Stimulated activated CD4-positive, alpha-beta T cell treated with anti-CD3 and anti-CD28 coated beads, TNF-alpha, amount 100 ng/mL, for 24 hours (primary cell): ENCODE data around the gene RPS6KA5.

Experiments used
- DNase-seq, 3 experiments: peaks; one replicate each; pipeline ENCODE4 v3.0.0-alpha.2; 2020; ENCODE audit warnings: low read depth in 3 of 3

RPS6KA5 gene

DNA sequence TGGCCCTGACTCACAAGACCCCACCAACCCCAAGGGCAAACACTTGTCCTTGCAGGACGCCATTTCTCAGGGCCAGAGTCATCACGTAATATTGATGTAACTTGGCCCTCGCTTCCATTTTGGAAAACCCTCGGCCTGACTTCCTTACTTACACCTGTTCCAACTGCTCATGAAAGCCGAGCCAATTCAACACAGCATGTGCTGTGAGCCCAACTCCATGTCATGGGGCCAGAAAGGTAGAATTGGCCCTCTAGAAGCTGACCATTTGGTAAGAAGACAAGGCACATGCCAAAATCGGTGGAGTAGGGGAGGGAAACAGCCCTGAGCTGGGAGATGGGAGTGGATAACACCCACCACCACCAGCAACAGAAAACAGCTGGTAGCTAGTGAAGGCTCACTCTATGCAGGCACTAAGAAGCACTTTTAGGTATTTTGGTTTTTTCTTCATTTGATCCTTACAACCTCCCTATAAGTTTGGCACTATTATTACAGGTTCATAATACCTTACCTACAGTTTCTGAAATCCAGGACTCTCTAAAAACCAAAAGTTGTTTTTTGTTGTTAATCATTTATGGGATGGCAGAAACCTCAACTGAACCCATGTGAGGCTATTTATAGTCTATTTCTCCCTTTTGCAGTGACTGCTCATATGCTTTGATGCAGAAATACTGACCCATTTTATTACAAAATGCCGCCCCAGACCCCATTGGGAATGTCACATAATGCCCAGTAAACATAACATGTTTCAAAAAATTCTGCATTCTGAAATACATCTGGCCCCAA lies 250.7 kb downstream of the RPS6KA5 start:
- no peak for DNase-seq

DNA sequence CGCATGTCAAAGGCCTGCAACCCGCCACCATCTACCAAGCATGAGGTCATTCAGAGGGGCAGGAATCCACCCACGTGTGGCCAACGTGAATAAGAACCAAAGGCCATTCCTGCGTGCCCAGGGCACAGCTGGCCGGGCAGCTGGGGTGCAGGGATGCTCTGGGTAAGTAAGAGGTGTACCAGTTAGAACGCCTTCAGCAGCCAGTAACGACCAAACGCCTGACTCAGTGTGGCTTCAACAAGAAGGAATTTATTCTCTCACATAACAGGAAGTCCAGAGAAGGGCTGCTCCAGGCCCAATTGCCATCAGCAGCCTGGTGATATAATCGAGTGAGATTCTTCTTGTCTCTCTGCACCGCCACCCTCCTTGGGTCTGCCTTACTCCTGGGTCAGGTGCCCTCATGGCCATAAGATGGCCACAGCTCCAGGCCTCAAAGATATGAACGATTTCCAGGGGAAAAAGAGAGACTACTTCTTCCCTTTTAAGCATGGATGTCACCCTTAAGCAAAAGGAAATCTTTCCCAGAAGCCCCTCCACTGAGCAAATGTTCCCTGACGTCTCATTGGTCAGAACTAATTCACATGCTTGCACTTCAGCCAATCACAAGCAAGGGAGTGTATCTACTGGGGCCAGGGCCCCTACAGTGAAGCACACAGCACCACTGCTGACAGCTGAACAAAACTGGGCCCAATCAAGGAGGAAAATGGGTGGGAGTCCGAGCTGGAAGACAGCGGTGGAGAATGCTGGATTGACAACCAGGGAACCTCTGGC lies 251.5 kb downstream of the RPS6KA5 start:
- DNase-seq, result no peak

DNA sequence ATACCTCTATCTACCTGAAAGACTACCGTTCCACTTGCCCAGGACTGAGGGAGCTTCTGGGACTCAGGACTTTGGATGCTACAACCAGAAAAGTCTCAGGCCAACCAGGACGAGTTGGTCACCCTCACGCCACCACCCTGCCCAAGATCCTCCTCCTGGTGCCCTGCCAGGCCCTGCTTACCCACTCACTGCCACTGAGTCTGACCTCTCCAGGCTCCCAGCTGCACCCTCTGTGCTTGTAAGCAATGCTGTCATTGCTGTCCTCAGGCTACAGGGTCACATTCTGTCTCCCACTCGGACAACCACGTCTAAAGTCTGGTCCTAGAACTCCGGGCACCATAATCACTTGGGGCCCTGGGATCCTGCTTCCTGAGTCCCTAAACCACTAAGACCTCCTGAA lies 253.4 kb downstream of the RPS6KA5 start:
- DNase-seq, result no peak

DNA sequence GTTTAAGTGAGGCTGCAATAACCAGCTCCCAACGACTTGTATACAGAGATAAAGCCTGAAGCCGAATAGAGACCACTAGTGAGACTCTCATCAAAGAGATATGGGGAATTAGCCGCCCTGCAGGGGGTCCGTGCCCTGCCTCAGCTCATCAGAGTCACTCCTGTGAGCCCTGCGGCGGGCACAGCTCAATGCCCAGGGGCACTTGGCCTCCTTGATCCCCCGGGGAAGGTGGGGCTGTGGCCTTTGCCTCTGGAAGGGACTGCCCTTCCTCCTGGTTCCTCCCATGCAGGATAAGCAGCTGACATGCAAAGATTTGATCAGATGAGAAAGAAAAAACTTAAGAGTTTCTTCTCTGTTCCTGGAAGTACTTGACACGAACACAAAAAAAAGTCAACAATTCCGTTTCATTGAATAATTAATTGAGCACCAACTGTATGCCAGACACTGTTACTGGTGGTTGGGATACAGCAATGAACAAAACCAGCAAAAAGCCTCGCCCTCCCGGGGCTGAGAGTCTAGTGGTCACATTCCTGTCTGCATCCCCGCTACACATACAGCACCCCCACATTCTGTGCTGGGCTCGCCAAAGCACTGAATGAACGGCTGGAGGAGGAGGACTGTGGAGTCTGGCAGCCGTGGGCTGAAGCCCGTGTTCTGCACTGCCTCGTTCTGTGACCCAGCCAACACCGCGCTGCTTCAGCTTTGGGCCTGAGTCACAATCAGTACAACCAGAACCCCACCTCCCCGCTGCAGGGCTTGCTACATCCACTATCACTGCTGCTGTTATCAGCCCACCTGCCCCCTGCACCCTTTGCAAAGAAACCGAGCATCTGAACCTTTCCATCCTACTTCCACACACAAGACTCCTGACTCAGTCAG lies 254.5 kb downstream of the RPS6KA5 start:
- no peak for DNase-seq

DNA sequence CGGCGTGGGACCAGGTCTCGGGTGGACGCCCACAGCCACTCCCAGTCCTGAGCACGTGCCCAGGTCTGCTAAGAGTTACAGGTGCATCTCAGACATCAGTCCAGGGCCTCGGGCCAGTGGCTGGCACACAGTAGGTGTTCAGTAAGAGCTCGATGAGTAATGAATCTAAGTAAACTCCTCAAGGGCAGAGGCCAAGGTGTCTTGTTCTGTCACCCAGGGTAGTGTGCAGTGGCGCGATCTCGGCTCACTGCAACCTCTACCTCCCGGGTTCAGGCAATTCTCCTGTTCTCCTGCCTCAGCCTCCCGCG lies 255.4 kb downstream of the RPS6KA5 start:
- no peak for DNase-seq

DNA sequence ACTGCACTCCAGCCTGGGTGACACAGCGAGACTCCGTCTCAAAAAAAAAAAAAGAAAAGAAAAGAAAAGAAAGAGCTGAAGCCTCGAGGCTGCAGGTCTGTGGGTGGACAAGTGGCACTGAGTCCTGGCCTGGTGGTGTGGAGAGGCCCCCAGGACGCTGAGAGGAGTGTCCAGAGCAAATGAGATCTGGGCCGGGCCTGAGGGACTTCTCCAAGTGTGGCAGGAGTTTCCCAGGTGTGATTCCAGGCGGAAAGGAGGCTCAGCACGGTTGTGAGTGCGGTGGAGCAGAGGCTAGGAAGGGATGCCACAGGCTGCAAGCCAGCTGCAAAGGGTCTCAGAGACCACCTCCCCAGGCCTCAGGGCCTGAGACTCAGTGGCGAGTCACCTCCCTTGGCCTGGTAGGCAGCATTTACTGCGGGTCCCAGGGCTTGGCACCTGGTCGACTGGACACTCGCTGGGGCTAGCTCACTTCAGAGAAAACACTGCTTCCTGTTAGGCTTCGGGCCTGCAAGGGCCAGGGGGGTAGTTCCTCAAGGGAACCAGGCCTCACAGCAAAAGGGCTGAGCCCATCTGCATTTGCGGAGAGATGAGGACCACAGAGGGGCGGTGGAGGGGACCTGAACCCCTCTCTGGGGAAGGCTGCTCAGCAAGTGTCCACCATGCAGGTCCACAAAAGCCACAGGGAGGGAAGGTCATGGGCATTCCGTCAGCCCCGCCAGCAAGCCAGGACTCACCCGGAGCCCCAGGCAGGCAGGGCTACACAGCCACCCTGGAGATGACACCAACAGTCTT lies 256.0 kb downstream of the RPS6KA5 start:
- no peak for DNase-seq

DNA sequence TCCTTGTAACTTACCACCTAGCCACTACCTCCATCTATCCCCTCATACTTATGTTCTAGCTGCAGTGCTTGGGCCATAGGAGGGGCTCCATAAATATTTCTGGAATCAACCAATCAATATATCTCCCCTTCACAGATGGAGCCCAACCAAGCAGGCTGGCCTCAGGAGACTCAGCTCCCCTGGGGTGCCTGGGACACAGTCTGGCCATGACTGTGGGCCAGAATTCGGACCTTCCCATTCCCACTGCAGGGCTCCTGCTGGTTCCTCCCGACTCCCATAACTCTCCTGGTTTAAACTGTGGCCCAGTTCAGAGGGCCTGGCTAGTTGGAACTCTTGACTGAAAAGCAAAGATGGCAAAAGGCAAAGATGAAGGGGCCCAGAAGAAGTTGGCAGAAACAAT lies 257.2 kb downstream of the RPS6KA5 start:
- no peak for DNase-seq

DNA sequence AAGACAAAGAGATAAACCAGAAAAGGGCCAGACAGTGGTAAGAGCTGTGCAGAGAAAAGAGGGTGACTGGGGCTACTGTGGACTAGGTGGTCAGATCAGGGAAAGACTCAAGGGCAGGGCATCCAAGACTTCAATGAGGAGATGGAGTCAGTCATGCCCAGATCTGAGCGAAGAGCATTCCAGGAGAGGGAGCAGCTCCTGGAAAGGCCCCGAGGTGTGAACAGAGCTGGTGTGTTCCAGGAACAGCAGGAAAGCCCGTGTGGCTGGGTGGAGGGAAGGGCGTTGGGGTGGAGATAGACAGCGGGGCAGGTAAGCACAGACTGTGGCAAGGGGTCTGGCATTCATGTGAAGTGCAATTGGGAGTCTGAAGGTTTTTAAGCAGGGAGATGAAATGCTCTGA lies 261.0 kb downstream of the RPS6KA5 start:
- no peak for DNase-seq

DNA sequence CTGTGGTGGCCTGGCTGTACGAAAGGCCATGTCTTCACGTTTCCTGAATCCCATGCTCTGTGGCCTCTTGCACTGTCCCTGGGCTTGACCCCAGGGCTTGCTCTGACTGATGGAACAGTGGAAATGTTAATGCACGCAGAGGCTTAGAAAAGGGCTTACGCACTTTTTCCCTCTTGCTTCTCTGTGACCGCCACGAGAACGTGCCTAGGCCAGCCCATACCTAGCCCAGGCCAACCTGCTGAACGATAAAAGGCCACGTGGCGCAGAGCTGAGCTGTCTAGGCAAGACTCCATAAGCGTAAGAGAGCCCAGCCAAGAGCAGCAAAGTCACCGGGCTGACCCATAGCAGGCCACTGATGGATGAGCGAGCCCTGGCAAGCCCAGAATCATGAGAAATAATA lies 262.5 kb downstream of the RPS6KA5 start:
- no peak for DNase-seq
